ENCODE measurements around the gene ANKRD44.

ANKRD44 gene

GRCh38 chr2:197229509-197230443, 80.8 kb downstream of the ANKRD44 start:
- no peak for TF ChIP-seq FOXP2 (optimal IDR thresholded peaks at IDR 0.05; ENCODE audit: borderline replicate concordance, extremely low read depth, extremely low read length, insufficient read depth)
- TF ChIP-seq, protein P1, sequence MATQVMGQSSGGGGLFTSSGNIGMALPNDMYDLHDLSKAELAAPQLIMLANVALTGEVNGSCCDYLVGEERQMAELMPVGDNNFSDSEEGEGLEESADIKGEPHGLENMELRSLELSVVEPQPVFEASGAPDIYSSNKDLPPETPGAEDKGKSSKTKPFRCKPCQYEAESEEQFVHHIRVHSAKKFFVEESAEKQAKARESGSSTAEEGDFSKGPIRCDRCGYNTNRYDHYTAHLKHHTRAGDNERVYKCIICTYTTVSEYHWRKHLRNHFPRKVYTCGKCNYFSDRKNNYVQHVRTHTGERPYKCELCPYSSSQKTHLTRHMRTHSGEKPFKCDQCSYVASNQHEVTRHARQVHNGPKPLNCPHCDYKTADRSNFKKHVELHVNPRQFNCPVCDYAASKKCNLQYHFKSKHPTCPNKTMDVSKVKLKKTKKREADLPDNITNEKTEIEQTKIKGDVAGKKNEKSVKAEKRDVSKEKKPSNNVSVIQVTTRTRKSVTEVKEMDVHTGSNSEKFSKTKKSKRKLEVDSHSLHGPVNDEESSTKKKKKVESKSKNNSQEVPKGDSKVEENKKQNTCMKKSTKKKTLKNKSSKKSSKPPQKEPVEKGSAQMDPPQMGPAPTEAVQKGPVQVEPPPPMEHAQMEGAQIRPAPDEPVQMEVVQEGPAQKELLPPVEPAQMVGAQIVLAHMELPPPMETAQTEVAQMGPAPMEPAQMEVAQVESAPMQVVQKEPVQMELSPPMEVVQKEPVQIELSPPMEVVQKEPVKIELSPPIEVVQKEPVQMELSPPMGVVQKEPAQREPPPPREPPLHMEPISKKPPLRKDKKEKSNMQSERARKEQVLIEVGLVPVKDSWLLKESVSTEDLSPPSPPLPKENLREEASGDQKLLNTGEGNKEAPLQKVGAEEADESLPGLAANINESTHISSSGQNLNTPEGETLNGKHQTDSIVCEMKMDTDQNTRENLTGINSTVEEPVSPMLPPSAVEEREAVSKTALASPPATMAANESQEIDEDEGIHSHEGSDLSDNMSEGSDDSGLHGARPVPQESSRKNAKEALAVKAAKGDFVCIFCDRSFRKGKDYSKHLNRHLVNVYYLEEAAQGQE (IDR thresholded peaks at IDR 0.05; ENCODE audit: insufficient read depth in 1 of 2, low read depth in 2 of 2, low read length in 2 of 2), result no peak
- TF ChIP-seq POLR2AphosphoS5 (IDR thresholded peaks at IDR 0.05; ENCODE audit: low read depth, low read length), result no peak

DNA sequence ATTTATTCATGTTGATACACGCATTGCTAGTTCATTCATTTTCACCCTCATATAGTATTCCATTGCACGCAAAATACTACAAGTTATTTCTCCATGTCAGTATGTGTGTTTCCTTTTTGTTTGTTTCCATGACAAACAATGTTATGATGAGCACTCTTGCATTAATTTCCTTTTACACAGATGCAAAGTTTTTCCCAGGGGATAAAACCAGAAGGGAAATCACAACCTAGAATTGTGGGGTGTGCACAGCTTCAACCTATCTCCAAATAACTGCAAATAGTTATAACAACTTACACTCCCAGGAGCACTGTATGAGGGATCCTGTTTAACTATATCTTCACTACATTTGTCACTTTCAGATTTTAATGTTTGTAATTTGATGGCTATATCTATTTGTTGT, 87.1 kb downstream of the ANKRD44 start:
- TF ChIP-seq TAF1 (IDR thresholded peaks at IDR 0.05; ENCODE audit: borderline replicate concordance, insufficient read depth, low read length), result no peak
- TF ChIP-seq SIN3A (IDR thresholded peaks at IDR 0.05; ENCODE audit: borderline replicate concordance, insufficient read depth, low read length), result no peak
- TF ChIP-seq FOXP2 (optimal IDR thresholded peaks at IDR 0.05; ENCODE audit: borderline replicate concordance, extremely low read depth, extremely low read length, insufficient read depth), result no peak
- TF ChIP-seq, protein P1 (IDR thresholded peaks at IDR 0.05; ENCODE audit: insufficient read depth in 1 of 2, low read depth in 2 of 2, low read length in 2 of 2), result no peak
- no peak for TF ChIP-seq POLR2AphosphoS5 (IDR thresholded peaks at IDR 0.05; ENCODE audit: low read depth, low read length)

- TF ChIP-seq, protein P1 (IDR thresholded peaks at IDR 0.05; ENCODE audit: insufficient read depth in 1 of 2, low read depth in 2 of 2, low read length in 2 of 2), result no peak
- TF ChIP-seq TAF1 (IDR thresholded peaks at IDR 0.05; ENCODE audit: borderline replicate concordance, insufficient read depth, low read length), result no peak
These were observed 90.9 kb downstream of the ANKRD44 start for GRCh38 chr2:197219636-197220035.

DNA sequence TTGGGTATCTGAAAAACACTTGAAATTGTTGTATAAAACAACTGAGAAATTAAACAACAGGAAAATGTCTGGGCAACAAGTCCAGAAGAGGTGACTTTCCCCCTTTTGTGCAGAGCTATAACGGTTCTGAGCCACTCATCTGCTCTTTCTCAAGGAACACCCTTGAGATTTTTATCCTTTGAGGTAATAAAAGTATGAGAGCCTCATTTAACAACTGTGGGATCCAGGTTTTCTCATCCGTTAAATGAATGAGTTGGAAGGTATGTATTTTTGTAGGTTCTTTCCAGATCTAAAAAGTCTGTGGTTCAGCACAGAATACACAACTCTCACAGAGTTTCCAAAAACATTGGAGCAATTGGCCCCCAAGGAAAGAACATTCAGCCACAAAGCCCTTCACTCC, 93.0 kb downstream of the ANKRD44 start:
- no peak for TF ChIP-seq FOXP2 (optimal IDR thresholded peaks at IDR 0.05; ENCODE audit: borderline replicate concordance, extremely low read depth, extremely low read length, insufficient read depth)
- TF ChIP-seq, protein P1 (IDR thresholded peaks at IDR 0.05; ENCODE audit: insufficient read depth in 1 of 2, low read depth in 2 of 2, low read length in 2 of 2), result no peak
- no peak for TF ChIP-seq TAF1 (IDR thresholded peaks at IDR 0.05; ENCODE audit: borderline replicate concordance, insufficient read depth, low read length)
- TF ChIP-seq SIN3A (IDR thresholded peaks at IDR 0.05; ENCODE audit: borderline replicate concordance, insufficient read depth, low read length), result no peak
- TF ChIP-seq POLR2AphosphoS5 (IDR thresholded peaks at IDR 0.05; ENCODE audit: low read depth, low read length), result no peak

All from PFSK-1 (cell line).